ENCODE results near the gene TTLL11. TPM values are rescaled to one million over a fixed set of nuclear protein-coding genes. Genes with fewer than 3 reads are reported as not detected.

Gene TTLL11
- total and polyA plus RNA-seq, 2 experiments from 2014 or later: 0.57 to 1.4 TPM

DNA sequence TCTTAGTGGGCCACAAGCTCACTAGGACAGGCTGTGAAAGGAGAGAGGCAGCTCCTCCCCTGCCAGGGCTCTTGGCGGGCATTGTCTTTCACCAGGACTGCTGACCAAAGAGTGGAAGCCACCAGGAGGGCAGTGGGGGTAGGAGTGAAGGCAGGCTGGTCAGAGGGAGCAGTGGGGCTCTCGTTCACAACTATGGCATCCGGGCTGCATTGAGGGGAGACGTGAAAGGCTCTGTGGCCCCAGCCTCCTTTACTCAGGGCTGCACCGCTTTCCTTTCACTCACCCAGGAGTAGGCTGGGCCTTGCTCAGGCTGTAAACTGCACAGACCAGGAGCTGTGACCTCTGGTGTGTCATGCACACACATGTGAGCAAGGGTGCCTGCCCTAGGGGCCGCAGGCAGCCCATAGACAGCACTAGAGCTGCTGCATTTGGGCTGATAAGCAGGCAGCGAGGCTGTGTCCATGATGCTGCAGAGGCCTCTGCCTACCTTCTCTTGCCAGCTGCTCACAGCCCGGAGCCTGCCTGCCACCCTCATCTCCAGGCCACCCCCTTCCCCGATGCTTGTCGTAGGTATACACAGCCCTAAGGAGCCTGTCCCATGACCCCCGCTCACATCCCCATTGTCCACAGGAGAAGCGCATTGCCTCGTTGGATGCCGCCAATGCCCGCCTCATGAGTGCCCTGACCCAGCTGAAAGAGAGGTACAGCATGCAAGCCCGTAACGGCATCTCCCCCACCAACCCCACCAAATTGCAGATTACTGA is 311.2 kb downstream of the TTLL11 start:
- peaks cover 36% of the 10 kb centered on the region for H3K36me3 Mint-ChIP-seq (ENCODE audit: low read depth)
- H3K27me3 Mint-ChIP-seq (ENCODE audit: insufficient read depth, low read depth, poor library complexity): peaks cover 10% of the 10 kb centered on the region
- no peaks in the 10 kb centered on the region for H3K27me3 ChIP-seq (ENCODE audit: insufficient read depth)
- H3K79me2 ChIP-seq (replicated peaks; ENCODE audit: insufficient read depth): peaks cover 5% of the 10 kb centered on the region; the same call in 1 of the 2 replicates
- peaks cover 20% of the 10 kb centered on the region for H3K4me1 ChIP-seq (ENCODE audit: insufficient read depth)
- H3K4me2 ChIP-seq: no peak overlapping the region
- no peaks in the 10 kb centered on the region for H3F3A ChIP-seq (replicated peaks; ENCODE audit: low read depth)
- TF ChIP-seq ZNF114 (CRISPR knock-in tag; IDR thresholded peaks at IDR 0.05) (no peak), STAT1 (IDR thresholded peaks at IDR 0.05; ENCODE audit: unreplicated experiment) (no peak), ZNF331 (CRISPR knock-in tag; IDR thresholded peaks at IDR 0.05; ENCODE audit: low read depth) (no peak), CREB1 (CRISPR knock-in tag; IDR thresholded peaks at IDR 0.05; ENCODE audit: low read depth) (no peak), EZH2phosphoT487 (IDR thresholded peaks at IDR 0.05; ENCODE audit: unreplicated experiment) (no peak), POLR2AphosphoS5 (IDR thresholded peaks at IDR 0.05; ENCODE audit: low read depth) (no peak), NANOG (IDR thresholded peaks at IDR 0.05; ENCODE audit: borderline replicate concordance) (no peak), EZH2 (IDR thresholded peaks at IDR 0.05; ENCODE audit: low read depth, unreplicated experiment) (no peak), JUNB (IDR thresholded peaks at IDR 0.05; ENCODE audit: unreplicated experiment) (no peak)
- TF ChIP-seq, protein P1, sequence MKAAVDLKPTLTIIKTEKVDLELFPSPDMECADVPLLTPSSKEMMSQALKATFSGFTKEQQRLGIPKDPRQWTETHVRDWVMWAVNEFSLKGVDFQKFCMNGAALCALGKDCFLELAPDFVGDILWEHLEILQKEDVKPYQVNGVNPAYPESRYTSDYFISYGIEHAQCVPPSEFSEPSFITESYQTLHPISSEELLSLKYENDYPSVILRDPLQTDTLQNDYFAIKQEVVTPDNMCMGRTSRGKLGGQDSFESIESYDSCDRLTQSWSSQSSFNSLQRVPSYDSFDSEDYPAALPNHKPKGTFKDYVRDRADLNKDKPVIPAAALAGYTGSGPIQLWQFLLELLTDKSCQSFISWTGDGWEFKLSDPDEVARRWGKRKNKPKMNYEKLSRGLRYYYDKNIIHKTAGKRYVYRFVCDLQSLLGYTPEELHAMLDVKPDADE (IDR thresholded peaks at IDR 0.05): no peak
- TF ChIP-seq, protein P2, sequence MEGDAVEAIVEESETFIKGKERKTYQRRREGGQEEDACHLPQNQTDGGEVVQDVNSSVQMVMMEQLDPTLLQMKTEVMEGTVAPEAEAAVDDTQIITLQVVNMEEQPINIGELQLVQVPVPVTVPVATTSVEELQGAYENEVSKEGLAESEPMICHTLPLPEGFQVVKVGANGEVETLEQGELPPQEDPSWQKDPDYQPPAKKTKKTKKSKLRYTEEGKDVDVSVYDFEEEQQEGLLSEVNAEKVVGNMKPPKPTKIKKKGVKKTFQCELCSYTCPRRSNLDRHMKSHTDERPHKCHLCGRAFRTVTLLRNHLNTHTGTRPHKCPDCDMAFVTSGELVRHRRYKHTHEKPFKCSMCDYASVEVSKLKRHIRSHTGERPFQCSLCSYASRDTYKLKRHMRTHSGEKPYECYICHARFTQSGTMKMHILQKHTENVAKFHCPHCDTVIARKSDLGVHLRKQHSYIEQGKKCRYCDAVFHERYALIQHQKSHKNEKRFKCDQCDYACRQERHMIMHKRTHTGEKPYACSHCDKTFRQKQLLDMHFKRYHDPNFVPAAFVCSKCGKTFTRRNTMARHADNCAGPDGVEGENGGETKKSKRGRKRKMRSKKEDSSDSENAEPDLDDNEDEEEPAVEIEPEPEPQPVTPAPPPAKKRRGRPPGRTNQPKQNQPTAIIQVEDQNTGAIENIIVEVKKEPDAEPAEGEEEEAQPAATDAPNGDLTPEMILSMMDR (conservative IDR thresholded peaks at IDR 0.05; ENCODE audit: low read depth in 2 of 2): no peak
- TF ChIP-seq, protein P3, sequence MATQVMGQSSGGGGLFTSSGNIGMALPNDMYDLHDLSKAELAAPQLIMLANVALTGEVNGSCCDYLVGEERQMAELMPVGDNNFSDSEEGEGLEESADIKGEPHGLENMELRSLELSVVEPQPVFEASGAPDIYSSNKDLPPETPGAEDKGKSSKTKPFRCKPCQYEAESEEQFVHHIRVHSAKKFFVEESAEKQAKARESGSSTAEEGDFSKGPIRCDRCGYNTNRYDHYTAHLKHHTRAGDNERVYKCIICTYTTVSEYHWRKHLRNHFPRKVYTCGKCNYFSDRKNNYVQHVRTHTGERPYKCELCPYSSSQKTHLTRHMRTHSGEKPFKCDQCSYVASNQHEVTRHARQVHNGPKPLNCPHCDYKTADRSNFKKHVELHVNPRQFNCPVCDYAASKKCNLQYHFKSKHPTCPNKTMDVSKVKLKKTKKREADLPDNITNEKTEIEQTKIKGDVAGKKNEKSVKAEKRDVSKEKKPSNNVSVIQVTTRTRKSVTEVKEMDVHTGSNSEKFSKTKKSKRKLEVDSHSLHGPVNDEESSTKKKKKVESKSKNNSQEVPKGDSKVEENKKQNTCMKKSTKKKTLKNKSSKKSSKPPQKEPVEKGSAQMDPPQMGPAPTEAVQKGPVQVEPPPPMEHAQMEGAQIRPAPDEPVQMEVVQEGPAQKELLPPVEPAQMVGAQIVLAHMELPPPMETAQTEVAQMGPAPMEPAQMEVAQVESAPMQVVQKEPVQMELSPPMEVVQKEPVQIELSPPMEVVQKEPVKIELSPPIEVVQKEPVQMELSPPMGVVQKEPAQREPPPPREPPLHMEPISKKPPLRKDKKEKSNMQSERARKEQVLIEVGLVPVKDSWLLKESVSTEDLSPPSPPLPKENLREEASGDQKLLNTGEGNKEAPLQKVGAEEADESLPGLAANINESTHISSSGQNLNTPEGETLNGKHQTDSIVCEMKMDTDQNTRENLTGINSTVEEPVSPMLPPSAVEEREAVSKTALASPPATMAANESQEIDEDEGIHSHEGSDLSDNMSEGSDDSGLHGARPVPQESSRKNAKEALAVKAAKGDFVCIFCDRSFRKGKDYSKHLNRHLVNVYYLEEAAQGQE (IDR thresholded peaks at IDR 0.05; ENCODE audit: unreplicated experiment): no peak
- TF ChIP-seq, protein P4, sequence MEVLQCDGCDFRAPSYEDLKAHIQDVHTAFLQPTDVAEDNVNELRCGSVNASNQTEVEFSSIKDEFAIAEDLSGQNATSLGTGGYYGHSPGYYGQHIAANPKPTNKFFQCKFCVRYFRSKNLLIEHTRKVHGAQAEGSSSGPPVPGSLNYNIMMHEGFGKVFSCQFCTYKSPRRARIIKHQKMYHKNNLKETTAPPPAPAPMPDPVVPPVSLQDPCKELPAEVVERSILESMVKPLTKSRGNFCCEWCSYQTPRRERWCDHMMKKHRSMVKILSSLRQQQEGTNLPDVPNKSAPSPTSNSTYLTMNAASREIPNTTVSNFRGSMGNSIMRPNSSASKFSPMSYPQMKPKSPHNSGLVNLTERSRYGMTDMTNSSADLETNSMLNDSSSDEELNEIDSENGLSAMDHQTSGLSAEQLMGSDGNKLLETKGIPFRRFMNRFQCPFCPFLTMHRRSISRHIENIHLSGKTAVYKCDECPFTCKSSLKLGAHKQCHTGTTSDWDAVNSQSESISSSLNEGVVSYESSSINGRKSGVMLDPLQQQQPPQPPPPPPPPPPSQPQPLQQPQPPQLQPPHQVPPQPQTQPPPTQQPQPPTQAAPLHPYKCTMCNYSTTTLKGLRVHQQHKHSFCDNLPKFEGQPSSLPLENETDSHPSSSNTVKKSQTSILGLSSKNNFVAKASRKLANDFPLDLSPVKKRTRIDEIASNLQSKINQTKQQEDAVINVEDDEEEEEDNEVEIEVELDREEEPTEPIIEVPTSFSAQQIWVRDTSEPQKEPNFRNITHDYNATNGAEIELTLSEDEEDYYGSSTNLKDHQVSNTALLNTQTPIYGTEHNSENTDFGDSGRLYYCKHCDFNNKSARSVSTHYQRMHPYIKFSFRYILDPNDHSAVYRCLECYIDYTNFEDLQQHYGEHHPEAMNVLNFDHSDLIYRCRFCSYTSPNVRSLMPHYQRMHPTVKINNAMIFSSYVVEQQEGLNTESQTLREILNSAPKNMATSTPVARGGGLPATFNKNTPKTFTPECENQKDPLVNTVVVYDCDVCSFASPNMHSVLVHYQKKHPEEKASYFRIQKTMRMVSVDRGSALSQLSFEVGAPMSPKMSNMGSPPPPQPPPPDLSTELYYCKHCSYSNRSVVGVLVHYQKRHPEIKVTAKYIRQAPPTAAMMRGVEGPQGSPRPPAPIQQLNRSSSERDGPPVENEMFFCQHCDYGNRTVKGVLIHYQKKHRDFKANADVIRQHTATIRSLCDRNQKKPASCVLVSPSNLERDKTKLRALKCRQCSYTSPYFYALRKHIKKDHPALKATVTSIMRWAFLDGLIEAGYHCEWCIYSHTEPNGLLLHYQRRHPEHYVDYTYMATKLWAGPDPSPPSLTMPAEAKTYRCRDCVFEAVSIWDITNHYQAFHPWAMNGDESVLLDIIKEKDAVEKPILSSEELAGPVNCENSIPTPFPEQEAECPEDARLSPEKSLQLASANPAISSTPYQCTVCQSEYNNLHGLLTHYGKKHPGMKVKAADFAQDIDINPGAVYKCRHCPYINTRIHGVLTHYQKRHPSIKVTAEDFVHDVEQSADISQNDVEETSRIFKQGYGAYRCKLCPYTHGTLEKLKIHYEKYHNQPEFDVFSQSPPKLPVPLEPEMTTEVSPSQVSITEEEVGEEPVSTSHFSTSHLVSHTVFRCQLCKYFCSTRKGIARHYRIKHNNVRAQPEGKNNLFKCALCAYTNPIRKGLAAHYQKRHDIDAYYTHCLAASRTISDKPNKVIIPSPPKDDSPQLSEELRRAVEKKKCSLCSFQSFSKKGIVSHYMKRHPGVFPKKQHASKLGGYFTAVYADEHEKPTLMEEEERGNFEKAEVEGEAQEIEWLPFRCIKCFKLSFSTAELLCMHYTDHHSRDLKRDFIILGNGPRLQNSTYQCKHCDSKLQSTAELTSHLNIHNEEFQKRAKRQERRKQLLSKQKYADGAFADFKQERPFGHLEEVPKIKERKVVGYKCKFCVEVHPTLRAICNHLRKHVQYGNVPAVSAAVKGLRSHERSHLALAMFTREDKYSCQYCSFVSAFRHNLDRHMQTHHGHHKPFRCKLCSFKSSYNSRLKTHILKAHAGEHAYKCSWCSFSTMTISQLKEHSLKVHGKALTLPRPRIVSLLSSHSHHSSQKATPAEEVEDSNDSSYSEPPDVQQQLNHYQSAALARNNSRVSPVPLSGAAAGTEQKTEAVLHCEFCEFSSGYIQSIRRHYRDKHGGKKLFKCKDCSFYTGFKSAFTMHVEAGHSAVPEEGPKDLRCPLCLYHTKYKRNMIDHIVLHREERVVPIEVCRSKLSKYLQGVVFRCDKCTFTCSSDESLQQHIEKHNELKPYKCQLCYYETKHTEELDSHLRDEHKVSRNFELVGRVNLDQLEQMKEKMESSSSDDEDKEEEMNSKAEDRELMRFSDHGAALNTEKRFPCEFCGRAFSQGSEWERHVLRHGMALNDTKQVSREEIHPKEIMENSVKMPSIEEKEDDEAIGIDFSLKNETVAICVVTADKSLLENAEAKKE (CRISPR knock-in tag; IDR thresholded peaks at IDR 0.05): no peak
- no peaks in the 10 kb centered on the region; the same call in none of the 2 replicates for H4K20me1 ChIP-seq (replicated peaks; ENCODE audit: insufficient read depth)
- no peaks in the 10 kb centered on the region for H3K9me2 ChIP-seq (ENCODE audit: insufficient read depth)
- peak overlapping the region; percentile 20; the same call in 1 of the 2 replicates for H3K27ac Mint-ChIP-seq
- H3K9me3 Mint-ChIP-seq: no peaks in the 10 kb centered on the region
- H3K4me1 Mint-ChIP-seq: peaks cover 31% of the 10 kb centered on the region
- no peak overlapping the region for H3K4me3 ChIP-seq
- H3K36me3 ChIP-seq (ENCODE audit: insufficient read depth): no peaks in the 10 kb centered on the region; the same call in 1 of the 2 replicates
- no peak overlapping the region for H3K27ac ChIP-seq (ENCODE audit: low read depth)
- ATAC-seq (no peak), DNase-seq (ENCODE audit: low spot score) (no peak)
- H3K4me3 Mint-ChIP-seq: no peak overlapping the region
- no peak overlapping the region for H2AFZ ChIP-seq
